K562 (cell line): ENCODE measurements around the gene FABP3. TPM values are rescaled to one million over a fixed set of nuclear protein-coding genes. Genes with fewer than 3 reads are reported as not detected.

Source experiments
- BACH1 ChIP-seq: fragments of 200-800 bp; sonication (Bioruptor generic); IDR thresholded peaks from 2 replicates; pipeline ENCODE4 v1.6.1; 2016; ENCODE audit warnings: missing genetic modification characterization, missing compliant biosample characterization
- BHLHE40 ChIP-seq: IDR thresholded peaks from 2 replicates; pipeline ENCODE4 v1.6.1; 2011; ENCODE audit warnings: low read length, improper control_type of control experiment
- ELF2 ChIP-seq: fragments of 250-450 bp; sonication (Bioruptor Pico); IDR thresholded peaks from 2 replicates; pipeline ENCODE4 v1.5.0; 2021; ENCODE audit warnings: mild to moderate bottlenecking
- NR2C2 ChIP-seq, 2 experiments: fragments of 200-800 bp in 1 of 2; sonication (Bioruptor generic) in 1 of 2; sonication (generic) in 1 of 2; formaldehyde crosslinking in 1 of 2; IDR thresholded peaks; 2 replicates each; pipeline versions ENCODE4 v1.6.1 to v1.8.0; 2016 to 2022; ENCODE audit warnings: mild to moderate bottlenecking in 1 of 2, missing compliant biosample characterization in 1 of 2, missing genetic modification characterization in 1 of 2, missing genetic modification reagents in 1 of 2
- PHF21A ChIP-seq: fragments of 450-650 bp; IDR thresholded peaks from 2 replicates; pipeline ENCODE4 v1.6.1; 2017; ENCODE audit warnings: low read depth, borderline replicate concordance
- POLR2G ChIP-seq: fragments of 200-400 bp; formaldehyde crosslinking; IDR thresholded peaks from 2 replicates; pipeline ENCODE4 v1.6.1; 2017; ENCODE audit warnings: low read depth, mild to moderate bottlenecking, antibody characterized with exemption, low read length, moderate library complexity
- PRMT5 ChIP-seq: sonication (generic); formaldehyde crosslinking; IDR thresholded peaks from 2 replicates; pipeline ENCODE4 v1.5.0; 2020; ENCODE audit warnings: missing genetic modification reagents
- TCF7L2 ChIP-seq: fragments of 150-350 bp; IDR thresholded peaks from 2 replicates; pipeline ENCODE4 v1.6.1; 2016; ENCODE audit warnings: low read depth, mild to moderate bottlenecking, low read length, moderate library complexity
- ZNF699 ChIP-seq: fragments of 250-450 bp; sonication (Bioruptor Pico); IDR thresholded peaks from 2 replicates; pipeline ENCODE4 v1.8.0; 2021; ENCODE audit warnings: mild to moderate bottlenecking, moderate library complexity; ENCODE audit not compliant: insufficient replicate concordance
- polyA plus RNA-seq, 8 experiments: library from polyadenylated mRNA; depleted of rRNA in 4 of 8; stranded (reverse) in 5 of 8; unstranded in 3 of 8; fragments of >200 nt; fragmentation: Nextera tagmentation in 2 of 8; fragmentation: Illumina TruSeq in 1 of 8; extraction: Ambion mirVana in 2 of 8; extraction: Trizol in 1 of 8; gene quantifications; 2 replicates each; pipeline versions ENCODE4 v1.2.1 to v1.2.3, GENCODE V29; 2011 to 2014; ENCODE audit warnings: inconsistent platforms in 1 of 8, missing spikeins in 1 of 8
- total RNA-seq, 7 experiments: library from RNA; depleted of rRNA in 6 of 7; stranded (reverse); fragments of >200 nt in 6 of 7; fragmentation: Illumina TruSeq in 2 of 7; extraction: Trizol in 2 of 7; gene quantifications; 2 replicates each; pipeline versions ENCODE4 v1.2.1 to v1.2.3, GENCODE V29; 2011 to 2021; ENCODE audit warnings: low replicate concordance in 1 of 7
- TF ChIP-seq, protein P1 (sequence below): sonication (generic); formaldehyde crosslinking; IDR thresholded peaks from 2 replicates; pipeline ENCODE4 v1.8.0; 2022; ENCODE audit warnings: missing genetic modification reagents, mild to moderate bottlenecking, borderline replicate concordance
- TF ChIP-seq, protein P2 (sequence below): fragments of 250-450 bp; sonication (Bioruptor Pico); IDR thresholded peaks from 2 replicates; pipeline ENCODE4 v1.6.1; 2021; ENCODE audit warnings: mild to moderate bottlenecking
- TF ChIP-seq, protein P3 (sequence below): sonication (generic); formaldehyde crosslinking; IDR thresholded peaks from 2 replicates; pipeline ENCODE4 v1.4.0; 2020; ENCODE audit warnings: mild to moderate bottlenecking, missing genetic modification reagents
- TF ChIP-seq, protein P4 (sequence below), 2 experiments: IDR thresholded peaks in 1 of 2; conservative IDR thresholded peaks in 1 of 2; 2 replicates each; pipeline ENCODE4 v1.6.1; 2016; ENCODE audit warnings: low read depth in 2 of 2, mild to moderate bottlenecking in 1 of 2, missing compliant biosample characterization in 1 of 2, missing genetic modification characterization in 1 of 2, moderate library complexity in 1 of 2
- TF ChIP-seq, protein P5 (sequence below): fragments of 250-450 bp; sonication (Bioruptor Pico); IDR thresholded peaks from 2 replicates; pipeline ENCODE4 v1.9.0; 2021; ENCODE audit warnings: mild to moderate bottlenecking
- TF ChIP-seq, protein P6 (sequence below): fragments of 200-400 bp; formaldehyde crosslinking; IDR thresholded peaks from 2 replicates; pipeline ENCODE4 v1.6.1; 2017; ENCODE audit warnings: mild to moderate bottlenecking, low read depth, low read length, moderate library complexity

FABP3 gene
- total and polyA plus RNA-seq, 9 of the 15 experiments (the other 6 are each of a cell fraction or from before 2014, with no cell fraction given): 0.22 TPM; not detected in 8

DNA sequence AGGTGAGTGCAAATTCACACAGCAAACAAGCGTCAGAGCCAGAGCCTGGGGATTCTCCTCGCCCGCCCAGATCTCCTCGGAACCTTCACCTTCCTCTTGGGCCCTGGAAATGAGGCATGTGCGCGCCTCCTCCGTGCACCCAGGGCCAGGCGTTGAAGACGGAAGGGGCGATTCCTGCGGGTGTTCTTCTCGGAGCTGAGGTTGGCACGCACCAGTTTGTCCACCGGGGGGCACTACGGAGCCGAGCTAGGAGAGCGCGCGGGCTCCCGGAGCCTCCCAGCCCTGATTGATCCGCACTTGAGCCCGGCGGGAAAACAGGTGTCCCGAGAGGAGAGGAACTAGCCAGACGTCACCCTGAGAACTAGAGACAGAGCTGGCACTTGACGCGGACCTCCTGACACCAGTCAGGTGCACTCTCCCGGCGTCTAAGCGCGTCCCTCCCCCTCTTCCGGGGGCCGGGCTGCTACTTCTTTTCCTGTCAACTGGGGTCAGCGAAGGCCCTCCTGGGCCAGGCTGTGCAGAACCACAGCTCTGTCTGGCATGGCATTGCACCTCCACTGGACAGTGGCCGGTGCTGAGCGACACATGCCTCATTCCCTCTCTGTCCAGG is 21.8 kb upstream of the FABP3 start (continued):
- TF ChIP-seq, protein P1, sequence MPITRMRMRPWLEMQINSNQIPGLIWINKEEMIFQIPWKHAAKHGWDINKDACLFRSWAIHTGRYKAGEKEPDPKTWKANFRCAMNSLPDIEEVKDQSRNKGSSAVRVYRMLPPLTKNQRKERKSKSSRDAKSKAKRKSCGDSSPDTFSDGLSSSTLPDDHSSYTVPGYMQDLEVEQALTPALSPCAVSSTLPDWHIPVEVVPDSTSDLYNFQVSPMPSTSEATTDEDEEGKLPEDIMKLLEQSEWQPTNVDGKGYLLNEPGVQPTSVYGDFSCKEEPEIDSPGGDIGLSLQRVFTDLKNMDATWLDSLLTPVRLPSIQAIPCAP (CRISPR knock-in tag): no peak
- TF ChIP-seq, protein P2, sequence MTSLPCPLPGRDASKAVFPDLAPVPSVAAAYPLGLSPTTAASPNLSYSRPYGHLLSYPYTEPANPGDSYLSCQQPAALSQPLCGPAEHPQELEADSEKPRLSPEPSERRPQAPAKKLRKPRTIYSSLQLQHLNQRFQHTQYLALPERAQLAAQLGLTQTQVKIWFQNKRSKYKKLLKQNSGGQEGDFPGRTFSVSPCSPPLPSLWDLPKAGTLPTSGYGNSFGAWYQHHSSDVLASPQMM (CRISPR knock-in tag): no peak
- TF ChIP-seq, protein P3, sequence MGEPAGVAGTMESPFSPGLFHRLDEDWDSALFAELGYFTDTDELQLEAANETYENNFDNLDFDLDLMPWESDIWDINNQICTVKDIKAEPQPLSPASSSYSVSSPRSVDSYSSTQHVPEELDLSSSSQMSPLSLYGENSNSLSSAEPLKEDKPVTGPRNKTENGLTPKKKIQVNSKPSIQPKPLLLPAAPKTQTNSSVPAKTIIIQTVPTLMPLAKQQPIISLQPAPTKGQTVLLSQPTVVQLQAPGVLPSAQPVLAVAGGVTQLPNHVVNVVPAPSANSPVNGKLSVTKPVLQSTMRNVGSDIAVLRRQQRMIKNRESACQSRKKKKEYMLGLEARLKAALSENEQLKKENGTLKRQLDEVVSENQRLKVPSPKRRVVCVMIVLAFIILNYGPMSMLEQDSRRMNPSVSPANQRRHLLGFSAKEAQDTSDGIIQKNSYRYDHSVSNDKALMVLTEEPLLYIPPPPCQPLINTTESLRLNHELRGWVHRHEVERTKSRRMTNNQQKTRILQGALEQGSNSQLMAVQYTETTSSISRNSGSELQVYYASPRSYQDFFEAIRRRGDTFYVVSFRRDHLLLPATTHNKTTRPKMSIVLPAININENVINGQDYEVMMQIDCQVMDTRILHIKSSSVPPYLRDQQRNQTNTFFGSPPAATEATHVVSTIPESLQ (CRISPR knock-in tag): no peak
- no peak for TF ChIP-seq ZNF699
- TF ChIP-seq BHLHE40: no peak; the same call in 1 of the 2 replicates
- TF ChIP-seq, protein P4, sequence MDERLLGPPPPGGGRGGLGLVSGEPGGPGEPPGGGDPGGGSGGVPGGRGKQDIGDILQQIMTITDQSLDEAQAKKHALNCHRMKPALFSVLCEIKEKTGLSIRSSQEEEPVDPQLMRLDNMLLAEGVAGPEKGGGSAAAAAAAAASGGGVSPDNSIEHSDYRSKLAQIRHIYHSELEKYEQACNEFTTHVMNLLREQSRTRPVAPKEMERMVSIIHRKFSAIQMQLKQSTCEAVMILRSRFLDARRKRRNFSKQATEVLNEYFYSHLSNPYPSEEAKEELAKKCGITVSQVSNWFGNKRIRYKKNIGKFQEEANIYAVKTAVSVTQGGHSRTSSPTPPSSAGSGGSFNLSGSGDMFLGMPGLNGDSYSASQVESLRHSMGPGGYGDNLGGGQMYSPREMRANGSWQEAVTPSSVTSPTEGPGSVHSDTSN (CRISPR knock-in tag; IDR thresholded peaks at IDR 0.05; ENCODE audit: low read depth): no peak
- TF ChIP-seq, protein P4 (tag; conservative IDR thresholded peaks at IDR 0.05; ENCODE audit: low read depth): no peak
- TF ChIP-seq BACH1: no peak
- TF ChIP-seq NR2C2 (CRISPR knock-in tag; IDR thresholded peaks at IDR 0.05): no peak
- TF ChIP-seq NR2C2 (tag; IDR thresholded peaks at IDR 0.05): no peak
- TF ChIP-seq POLR2G: no peak
- TF ChIP-seq, protein P5, sequence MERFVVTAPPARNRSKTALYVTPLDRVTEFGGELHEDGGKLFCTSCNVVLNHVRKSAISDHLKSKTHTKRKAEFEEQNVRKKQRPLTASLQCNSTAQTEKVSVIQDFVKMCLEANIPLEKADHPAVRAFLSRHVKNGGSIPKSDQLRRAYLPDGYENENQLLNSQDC (CRISPR knock-in tag): no peak
- TF ChIP-seq, protein P6, sequence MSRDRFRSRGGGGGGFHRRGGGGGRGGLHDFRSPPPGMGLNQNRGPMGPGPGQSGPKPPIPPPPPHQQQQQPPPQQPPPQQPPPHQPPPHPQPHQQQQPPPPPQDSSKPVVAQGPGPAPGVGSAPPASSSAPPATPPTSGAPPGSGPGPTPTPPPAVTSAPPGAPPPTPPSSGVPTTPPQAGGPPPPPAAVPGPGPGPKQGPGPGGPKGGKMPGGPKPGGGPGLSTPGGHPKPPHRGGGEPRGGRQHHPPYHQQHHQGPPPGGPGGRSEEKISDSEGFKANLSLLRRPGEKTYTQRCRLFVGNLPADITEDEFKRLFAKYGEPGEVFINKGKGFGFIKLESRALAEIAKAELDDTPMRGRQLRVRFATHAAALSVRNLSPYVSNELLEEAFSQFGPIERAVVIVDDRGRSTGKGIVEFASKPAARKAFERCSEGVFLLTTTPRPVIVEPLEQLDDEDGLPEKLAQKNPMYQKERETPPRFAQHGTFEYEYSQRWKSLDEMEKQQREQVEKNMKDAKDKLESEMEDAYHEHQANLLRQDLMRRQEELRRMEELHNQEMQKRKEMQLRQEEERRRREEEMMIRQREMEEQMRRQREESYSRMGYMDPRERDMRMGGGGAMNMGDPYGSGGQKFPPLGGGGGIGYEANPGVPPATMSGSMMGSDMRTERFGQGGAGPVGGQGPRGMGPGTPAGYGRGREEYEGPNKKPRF: no peak
- TF ChIP-seq PHF21A: peak; percentile 84; the same call in 1 of the 2 replicates
- TF ChIP-seq TCF7L2: no peak
- no peak; the same call in 1 of the 2 replicates for TF ChIP-seq ELF2
- no peak for TF ChIP-seq PRMT5 (CRISPR knock-in tag)
